ENCODE data around the gene TIMMDC1. TPM values are rescaled to one million over a fixed set of nuclear protein-coding genes. Genes with fewer than 3 reads are reported as not detected.

Gene TIMMDC1
- total and polyA plus RNA-seq, 10 of the 15 experiments (the other 5 are each of a cell fraction or from before 2014, with no cell fraction given) = 55.9 to 146 (median 72.1) TPM

DNA sequence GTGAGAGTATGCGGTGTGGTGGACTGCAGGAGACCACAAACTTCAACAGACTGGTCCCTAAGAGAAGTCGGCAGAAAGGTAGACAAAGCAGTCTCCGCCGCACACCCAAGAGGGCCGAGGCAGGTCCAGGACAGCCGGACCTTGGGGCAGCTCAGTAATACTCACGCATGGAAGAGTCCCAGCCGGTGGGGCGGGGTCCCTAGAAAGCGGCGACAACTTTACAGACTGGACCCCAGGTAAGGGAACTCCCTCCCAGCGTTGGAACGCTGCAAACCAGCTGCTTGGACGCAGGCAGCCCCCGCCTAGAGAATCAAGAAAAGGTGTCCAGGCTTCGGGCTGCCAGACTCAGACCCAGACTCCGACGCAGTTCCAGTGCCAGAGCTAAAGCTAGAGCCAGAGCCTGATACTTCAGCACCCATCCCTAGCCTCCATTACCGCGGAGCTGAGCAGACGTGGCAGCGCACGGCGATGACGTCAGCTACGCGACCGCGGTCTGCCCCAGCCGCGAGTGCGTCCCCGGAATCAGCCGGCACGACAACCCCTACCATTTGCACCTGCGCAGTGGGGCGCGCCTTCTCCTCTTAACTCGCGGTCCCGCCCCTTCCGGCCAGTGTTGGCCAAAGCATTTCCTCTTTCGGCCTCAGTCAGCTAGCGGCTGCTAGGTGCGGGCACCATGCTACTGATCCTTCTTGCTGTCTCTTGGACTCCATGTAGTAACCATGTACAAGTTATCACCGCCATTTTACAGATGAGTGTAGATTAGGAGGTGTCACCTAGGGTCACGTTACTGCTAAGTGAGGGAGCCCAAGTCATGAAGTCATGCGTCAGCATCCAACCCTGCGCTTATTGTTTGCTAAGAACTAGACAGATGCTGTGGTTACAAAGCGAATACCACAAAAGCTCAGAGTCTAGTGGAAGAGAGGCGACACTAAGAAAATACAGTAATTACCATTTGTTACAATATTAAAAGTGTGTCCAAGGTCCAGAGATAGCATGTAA is 34.9 kb upstream of the TIMMDC1 start, which contains the start of gene TMEM39A (continued):
- no peak; the same call in 1 of the 2 replicates for TF ChIP-seq CBX5 (IDR thresholded peaks at IDR 0.05; ENCODE audit: low read depth)
- TF ChIP-seq ATF3 (IDR thresholded peaks at IDR 0.05; ENCODE audit: borderline replicate concordance, extremely low read depth, low read depth, low read length) = peak; percentile 92
- peak; percentile 78 for TF ChIP-seq NR2F1 (conservative IDR thresholded peaks at IDR 0.05)
- peak; percentile 35 for TF ChIP-seq KLF5 (IDR thresholded peaks at IDR 0.05; ENCODE audit: partially characterized antibody)
- TF ChIP-seq ZNF217 (IDR thresholded peaks at IDR 0.05) = no peak
- 0 out of 2 replicates have a peak, but pooled peaks have one; percentile 40 for TF ChIP-seq PAX8 (IDR thresholded peaks at IDR 0.05)
- TF ChIP-seq CREB1 (IDR thresholded peaks at IDR 0.05; ENCODE audit: low read depth) = peak; percentile 99
- TF ChIP-seq, protein P1, sequence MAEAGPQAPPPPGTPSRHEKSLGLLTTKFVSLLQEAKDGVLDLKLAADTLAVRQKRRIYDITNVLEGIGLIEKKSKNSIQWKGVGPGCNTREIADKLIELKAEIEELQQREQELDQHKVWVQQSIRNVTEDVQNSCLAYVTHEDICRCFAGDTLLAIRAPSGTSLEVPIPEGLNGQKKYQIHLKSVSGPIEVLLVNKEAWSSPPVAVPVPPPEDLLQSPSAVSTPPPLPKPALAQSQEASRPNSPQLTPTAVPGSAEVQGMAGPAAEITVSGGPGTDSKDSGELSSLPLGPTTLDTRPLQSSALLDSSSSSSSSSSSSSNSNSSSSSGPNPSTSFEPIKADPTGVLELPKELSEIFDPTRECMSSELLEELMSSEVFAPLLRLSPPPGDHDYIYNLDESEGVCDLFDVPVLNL (IDR thresholded peaks at IDR 0.05; ENCODE audit: low read depth, low read length) = no peak; the same call in 1 of the 2 replicates
- TF ChIP-seq SPI1 (IDR thresholded peaks at IDR 0.05; ENCODE audit: borderline replicate concordance, insufficient read depth, low read depth, low read length) = peak; percentile 91; the same call in 1 of the 2 replicates
- TF ChIP-seq ETV6 (conservative IDR thresholded peaks at IDR 0.05 in 1 of 2, IDR thresholded peaks at IDR 0.05 in 1 of 2; ENCODE audit: borderline replicate concordance in 1 of 2, low read depth in 1 of 2) = no peak; a peak in 1 of 4 replicates
- peak; percentile 73 for TF ChIP-seq RAD51 (IDR thresholded peaks at IDR 0.05)
- peak; percentile 80 for TF ChIP-seq NR2C1 (IDR thresholded peaks at IDR 0.05)
- peak; percentile 52 for TF ChIP-seq MEF2B (IDR thresholded peaks at IDR 0.05; ENCODE audit: partially characterized antibody, poor library complexity, severe bottlenecking)
- TF ChIP-seq ZBED1 (IDR thresholded peaks at IDR 0.05; ENCODE audit: borderline replicate concordance) = peak; percentile 59; the same call in 1 of the 2 replicates
- TF ChIP-seq JUNB (IDR thresholded peaks at IDR 0.05) = peak; percentile 63
- peak; percentile 68; the same call in 1 of the 2 replicates for TF ChIP-seq MTA2 (IDR thresholded peaks at IDR 0.05; ENCODE audit: low read depth)
- TF ChIP-seq SIN3A (IDR thresholded peaks at IDR 0.05; ENCODE audit: low read depth, low read length) = peak; percentile 87
- TF ChIP-seq YY1 (IDR thresholded peaks at IDR 0.05; ENCODE audit: low read depth, low read length) = peak; percentile 96
- peak; percentile 83 for TF ChIP-seq MYC (IDR thresholded peaks at IDR 0.05; ENCODE audit: insufficient read depth, insufficient read length, insufficient replicate concordance, low read length, severe bottlenecking)
- no peak for TF ChIP-seq BCL11A (IDR thresholded peaks at IDR 0.05; ENCODE audit: low read depth, low read length)
- peak; percentile 86; the same call in 2 of the 3 replicates for TF ChIP-seq POU2F2 (IDR thresholded peaks at IDR 0.05; ENCODE audit: borderline replicate concordance, low read depth, low read length)
- TF ChIP-seq, protein P2, sequence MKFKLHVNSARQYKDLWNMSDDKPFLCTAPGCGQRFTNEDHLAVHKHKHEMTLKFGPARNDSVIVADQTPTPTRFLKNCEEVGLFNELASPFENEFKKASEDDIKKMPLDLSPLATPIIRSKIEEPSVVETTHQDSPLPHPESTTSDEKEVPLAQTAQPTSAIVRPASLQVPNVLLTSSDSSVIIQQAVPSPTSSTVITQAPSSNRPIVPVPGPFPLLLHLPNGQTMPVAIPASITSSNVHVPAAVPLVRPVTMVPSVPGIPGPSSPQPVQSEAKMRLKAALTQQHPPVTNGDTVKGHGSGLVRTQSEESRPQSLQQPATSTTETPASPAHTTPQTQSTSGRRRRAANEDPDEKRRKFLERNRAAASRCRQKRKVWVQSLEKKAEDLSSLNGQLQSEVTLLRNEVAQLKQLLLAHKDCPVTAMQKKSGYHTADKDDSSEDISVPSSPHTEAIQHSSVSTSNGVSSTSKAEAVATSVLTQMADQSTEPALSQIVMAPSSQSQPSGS (IDR thresholded peaks at IDR 0.05; ENCODE audit: low read length) = peak; percentile 65; the same call in 1 of the 2 replicates
- TF ChIP-seq, protein P3, sequence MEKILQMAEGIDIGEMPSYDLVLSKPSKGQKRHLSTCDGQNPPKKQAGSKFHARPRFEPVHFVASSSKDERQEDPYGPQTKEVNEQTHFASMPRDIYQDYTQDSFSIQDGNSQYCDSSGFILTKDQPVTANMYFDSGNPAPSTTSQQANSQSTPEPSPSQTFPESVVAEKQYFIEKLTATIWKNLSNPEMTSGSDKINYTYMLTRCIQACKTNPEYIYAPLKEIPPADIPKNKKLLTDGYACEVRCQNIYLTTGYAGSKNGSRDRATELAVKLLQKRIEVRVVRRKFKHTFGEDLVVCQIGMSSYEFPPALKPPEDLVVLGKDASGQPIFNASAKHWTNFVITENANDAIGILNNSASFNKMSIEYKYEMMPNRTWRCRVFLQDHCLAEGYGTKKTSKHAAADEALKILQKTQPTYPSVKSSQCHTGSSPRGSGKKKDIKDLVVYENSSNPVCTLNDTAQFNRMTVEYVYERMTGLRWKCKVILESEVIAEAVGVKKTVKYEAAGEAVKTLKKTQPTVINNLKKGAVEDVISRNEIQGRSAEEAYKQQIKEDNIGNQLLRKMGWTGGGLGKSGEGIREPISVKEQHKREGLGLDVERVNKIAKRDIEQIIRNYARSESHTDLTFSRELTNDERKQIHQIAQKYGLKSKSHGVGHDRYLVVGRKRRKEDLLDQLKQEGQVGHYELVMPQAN (conservative IDR thresholded peaks at IDR 0.05) = peak; percentile 72

All from GM12878 (cell line).